ENCODE results near the gene SURF6.

The SURF6 gene

DNA sequence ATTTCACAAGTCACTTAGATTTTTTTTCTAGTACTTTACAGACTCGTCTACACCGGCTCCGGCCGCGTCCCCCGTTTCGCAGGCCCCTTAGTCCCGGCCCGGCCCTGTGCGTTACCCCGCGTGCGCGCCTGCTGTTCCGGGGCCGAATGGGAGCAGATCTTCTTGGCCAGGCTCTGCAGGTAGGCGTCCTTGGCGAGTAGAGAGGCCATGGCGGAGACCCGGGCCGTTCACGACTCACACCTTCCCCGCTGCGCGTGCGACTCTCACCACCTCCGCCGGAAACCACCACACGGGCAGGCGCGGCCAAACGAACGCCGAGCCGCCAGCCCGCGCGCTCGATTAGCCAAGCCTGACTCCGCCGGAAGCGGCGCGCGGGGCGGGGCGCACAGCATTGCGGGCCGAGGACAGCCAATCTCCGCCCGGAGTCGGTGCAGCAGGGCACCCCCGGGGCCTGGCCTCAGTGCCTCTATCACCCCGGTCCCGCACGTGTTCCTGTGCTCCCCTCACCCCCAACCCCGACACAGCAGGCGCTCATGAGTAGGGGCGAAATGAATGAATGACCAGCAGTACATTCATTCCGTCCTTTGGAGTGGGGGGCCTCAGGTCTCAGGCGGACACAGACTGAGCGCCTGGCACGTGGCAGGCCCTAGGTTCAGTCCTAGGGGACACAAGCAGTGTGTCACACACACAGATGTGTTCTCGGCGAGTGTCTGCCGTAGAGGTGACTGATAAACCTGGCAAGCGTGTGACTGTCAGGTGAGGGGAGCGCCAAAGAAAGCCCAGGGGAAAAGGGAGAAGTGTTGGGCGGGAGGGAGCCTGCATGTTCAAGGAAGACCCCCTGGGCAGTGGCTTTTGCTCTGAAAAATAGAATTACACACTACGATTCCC, at the start of gene SURF6:
Gene SURF6, minus strand, starts transcription at position 265 of the 888 bp plus-strand sequence. Its CDS starts 56 bp downstream, at position 209.
- peak within 1 kb of the TSS; percentile 96 for H3K4me3 ChIP-seq (ENCODE audit: low read depth, low read length)
- peak; percentile 90 for DNase-seq (ENCODE audit: low read depth, low spot score)
- in situ Hi-C loops (cut with HindIII; ENCODE audit: low sequenced_read_pairs) = no loop called here
- TF ChIP-seq, protein P1, sequence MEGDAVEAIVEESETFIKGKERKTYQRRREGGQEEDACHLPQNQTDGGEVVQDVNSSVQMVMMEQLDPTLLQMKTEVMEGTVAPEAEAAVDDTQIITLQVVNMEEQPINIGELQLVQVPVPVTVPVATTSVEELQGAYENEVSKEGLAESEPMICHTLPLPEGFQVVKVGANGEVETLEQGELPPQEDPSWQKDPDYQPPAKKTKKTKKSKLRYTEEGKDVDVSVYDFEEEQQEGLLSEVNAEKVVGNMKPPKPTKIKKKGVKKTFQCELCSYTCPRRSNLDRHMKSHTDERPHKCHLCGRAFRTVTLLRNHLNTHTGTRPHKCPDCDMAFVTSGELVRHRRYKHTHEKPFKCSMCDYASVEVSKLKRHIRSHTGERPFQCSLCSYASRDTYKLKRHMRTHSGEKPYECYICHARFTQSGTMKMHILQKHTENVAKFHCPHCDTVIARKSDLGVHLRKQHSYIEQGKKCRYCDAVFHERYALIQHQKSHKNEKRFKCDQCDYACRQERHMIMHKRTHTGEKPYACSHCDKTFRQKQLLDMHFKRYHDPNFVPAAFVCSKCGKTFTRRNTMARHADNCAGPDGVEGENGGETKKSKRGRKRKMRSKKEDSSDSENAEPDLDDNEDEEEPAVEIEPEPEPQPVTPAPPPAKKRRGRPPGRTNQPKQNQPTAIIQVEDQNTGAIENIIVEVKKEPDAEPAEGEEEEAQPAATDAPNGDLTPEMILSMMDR (IDR thresholded peaks at IDR 0.05; ENCODE audit: low read depth, low read length) = no peak

DNA sequence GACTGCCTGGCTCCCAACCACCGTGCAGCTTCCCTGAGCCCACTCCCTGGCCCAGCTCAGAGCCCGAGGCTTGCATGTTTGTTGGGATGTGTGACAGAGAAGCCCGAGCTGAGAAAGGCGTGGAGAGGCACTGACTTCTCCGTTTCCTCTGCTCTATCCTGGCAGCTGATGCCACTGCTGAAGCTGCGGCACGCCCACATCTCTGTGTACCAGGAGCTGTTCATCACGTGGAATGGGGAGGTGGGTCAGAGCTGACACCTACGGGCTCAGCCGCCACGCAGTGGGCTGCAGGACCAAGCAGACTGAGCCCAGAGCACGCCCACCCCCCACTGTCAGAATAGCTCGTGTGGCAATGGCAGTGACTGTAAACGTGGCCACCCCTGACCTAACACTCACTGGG, 49.5 kb upstream of the SURF6 start:
- TF ChIP-seq, protein P1 (IDR thresholded peaks at IDR 0.05; ENCODE audit: low read depth, low read length) = no peak
- no peak for DNase-seq (ENCODE audit: low read depth, low spot score)
- H3K4me3 ChIP-seq (ENCODE audit: low read depth, low read length) = no peak overlapping the region
- in situ Hi-C loops (cut with HindIII; ENCODE audit: low sequenced_read_pairs) = no loop called here

DNA sequence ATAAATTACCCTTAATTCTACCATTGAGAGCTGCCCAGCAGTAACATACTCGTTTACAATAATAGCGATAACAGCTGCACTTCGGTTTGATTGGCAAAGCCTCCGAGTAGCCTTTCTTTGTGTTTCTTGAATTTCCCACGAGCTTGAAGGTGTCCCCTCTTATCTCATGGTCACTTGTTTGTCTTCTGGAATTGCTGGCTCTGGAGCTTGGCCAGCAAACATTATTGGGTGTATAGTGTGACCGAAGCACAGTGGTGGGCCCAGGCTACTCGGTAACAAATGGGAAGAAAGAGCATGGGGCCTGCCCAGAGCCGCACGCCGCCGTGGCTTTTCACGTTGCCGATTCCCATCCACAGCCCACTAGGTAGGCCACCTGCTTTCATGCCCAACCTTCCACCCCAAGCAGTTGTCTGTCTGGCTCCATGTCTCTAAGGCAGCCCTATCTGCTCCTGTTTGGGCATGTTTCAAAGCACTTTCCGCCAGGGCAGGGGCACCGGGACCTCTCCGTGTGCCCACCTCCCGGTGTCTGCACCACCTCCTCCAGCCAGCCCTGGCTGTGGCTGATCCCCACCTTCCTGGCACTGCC, 48.8 kb upstream of the SURF6 start:
- in situ Hi-C loops (cut with HindIII; ENCODE audit: low sequenced_read_pairs) = no loop called here
- TF ChIP-seq, protein P1 (IDR thresholded peaks at IDR 0.05; ENCODE audit: low read depth, low read length) = no peak
- no peak for DNase-seq (ENCODE audit: low read depth, low spot score)
- H3K4me3 ChIP-seq (ENCODE audit: low read depth, low read length) = no peak overlapping the region

DNA sequence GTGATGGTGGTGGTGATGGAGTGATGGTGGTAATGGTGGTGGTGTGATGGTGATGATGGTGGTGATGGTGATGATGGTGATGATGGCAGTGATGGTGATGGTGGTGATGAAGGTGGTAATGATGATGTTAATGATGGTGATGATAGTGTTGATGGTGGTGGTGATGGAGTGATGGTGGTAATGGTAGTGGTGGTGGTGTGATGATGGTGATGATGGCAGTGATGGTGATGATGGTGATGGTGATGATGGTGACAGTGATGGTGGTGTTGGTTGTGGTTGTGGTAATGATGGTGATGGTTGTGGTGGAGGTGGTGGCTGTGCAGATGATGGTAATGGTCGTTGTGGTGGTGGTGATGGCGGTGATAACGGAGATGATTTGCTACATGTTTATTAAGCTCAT, 47.5 kb upstream of the SURF6 start:
- DNase-seq (ENCODE audit: low read depth, low spot score) = no peak
- TF ChIP-seq, protein P1 (IDR thresholded peaks at IDR 0.05; ENCODE audit: low read depth, low read length) = no peak
- in situ Hi-C loops (cut with HindIII; ENCODE audit: low sequenced_read_pairs) = no loop called here
- H3K4me3 ChIP-seq (ENCODE audit: low read depth, low read length) = no peak overlapping the region

DNA sequence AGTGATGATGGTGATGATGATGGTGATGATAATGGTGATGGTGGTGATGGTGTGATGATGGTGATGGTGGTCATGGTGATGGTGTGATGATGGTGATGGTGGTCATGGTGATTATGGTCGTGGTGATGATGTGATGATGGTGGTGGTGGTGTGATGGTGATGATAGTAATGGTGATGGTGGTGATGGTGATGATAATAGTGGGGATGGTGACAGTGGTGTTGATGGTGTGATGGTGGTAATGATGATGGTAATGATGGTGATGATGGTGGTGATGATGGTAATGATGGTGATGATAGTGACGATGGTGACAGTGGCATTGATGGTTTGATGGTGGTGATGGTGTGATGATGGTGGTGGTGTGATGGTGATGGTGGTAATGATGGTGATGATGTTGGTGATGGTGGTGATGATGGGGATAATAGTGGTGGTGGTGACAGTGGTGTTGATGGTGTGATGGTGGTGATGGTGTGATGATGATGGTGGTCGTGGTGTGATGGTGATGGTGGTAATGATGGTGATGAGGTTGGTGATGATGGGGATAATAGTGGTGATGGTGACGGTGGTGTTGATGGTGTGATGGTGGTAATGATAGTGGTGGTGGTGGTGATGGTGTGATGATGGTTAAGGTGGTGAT, 46.6 kb upstream of the SURF6 start:
- TF ChIP-seq, protein P1 (IDR thresholded peaks at IDR 0.05; ENCODE audit: low read depth, low read length) = no peak
- no peak overlapping the region for H3K4me3 ChIP-seq (ENCODE audit: low read depth, low read length)
- in situ Hi-C loops (cut with HindIII; ENCODE audit: low sequenced_read_pairs) = no loop called here
- no peak for DNase-seq (ENCODE audit: low read depth, low spot score)

DNA sequence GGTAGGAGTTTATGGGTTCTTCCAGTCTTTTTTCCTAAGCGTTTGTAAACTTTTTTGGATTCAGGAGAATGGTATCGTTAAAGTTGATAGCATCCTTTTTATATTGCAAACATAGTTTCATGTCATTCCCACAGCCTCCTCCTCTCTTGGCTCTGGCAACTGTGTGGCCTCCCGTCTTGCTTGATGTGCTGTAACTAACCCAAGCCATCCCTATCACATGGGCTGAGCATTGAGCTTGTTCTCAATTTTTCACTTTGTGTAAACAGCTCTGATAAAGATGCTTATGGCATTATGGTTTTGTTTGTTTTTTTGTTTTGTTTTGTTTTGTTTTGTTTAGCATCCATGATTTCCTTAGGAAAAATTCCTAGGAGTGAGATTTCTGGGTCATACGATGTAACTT, 44.7 kb upstream of the SURF6 start:
- H3K4me3 ChIP-seq (ENCODE audit: low read depth, low read length) = no peak overlapping the region
- DNase-seq (ENCODE audit: low read depth, low spot score) = no peak
- in situ Hi-C loops (cut with HindIII; ENCODE audit: low sequenced_read_pairs) = no loop called here
- TF ChIP-seq, protein P1 (IDR thresholded peaks at IDR 0.05; ENCODE audit: low read depth, low read length) = no peak

Measured in astrocyte of the spinal cord (primary cell).